HG03108 (cell line): ENCODE measurements around the gene DIAPH1.

ENCODE experiments used
- ATAC-seq: cut with Tn5 transposase; IDR thresholded peaks from one replicate; pipeline ENCODE4 v1.9.1; 2021; ENCODE audit warnings: moderate library complexity; ENCODE audit not compliant: unreplicated experiment

The DIAPH1 gene

DNA sequence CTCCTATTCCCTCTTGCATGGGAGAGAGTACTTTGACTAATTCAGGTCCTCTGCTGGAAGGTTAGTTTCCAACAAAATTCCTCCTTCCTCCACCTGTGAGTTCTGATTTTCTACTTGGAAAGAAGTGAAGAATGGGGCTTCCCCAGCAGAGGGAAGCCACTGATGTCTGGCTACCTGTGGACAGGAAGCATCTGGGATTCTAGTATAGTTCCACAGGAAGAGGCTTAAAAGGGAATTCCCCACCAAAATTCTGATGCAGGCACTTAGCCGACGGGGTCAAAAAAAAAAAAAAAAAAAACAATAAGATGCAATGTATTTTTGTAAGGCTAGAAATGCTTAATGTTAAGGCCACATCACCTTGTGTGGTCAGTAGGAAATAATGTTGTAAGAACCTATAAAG lies 96.5 kb downstream of the DIAPH1 start:
- no peak for ATAC-seq

DNA sequence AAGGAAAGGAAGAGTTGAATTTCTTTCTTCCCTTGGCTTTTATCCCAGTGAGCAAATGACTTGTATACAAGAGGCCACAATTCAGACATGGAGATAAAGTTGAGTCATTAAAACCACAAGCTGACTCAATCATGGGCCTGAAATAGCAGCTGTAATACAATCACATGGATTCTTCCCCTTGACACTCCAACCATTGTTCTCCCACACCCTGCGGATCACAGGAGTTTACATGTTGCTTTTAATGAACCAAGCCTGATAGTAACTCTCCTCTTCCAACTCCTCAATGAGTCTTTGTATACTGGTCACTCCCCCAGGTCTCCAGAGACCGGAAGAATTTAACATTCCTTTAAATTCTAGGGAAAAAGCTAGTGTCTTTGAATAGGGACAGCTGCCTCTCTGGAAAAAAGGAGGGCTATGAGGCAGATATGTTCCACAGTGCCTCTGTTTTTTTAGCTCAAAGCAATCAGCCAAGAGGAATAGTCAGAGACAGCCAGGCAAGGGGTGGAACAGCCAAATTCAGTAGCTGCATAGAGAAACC lies 97.5 kb downstream of the DIAPH1 start:
- ATAC-seq: no peak

DNA sequence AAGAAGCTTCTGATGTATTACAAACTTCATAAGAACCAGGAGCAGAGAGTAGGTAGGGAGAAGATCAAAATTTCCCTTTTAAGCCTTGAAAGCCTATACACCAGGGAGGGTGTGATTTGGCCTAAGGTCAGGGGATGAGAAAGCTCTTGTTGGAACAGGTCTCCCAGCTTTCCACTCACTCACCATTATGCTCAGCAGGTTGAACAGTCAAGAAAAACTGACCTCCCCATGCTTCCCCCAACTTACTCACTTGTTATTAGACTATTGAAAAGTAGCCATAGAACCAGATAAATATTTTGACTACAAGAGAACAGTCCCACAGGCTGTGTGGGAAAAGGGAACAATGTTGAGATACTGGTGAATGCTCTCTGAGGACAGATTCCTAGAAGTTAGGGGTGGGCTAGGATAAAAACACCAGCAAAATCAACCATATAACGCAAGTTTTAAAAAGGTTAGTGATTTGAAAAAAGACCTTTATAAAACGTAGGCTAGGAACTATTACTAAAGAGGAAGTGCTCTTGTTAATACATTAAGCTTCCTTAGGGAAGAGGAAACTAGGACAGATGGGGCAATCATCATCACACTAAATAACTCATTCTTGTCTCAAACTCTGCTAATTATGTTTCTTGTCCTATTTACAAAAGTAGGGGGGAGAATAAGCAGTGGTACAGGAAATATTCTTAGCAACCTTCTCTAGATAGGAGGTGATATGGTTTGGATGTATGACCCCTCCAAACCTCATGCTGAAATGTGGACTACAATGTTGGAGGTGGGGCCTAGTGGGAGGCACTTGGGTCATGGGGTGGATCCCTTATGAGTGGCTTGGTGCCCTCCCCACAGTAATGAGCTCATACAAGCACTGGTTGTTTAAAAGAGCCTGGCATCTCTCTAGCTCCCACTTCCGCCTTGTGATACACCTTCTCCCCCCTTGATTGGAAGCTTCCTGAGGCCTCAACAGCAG lies 98.9 kb downstream of the DIAPH1 start:
- ATAC-seq: no peak

DNA sequence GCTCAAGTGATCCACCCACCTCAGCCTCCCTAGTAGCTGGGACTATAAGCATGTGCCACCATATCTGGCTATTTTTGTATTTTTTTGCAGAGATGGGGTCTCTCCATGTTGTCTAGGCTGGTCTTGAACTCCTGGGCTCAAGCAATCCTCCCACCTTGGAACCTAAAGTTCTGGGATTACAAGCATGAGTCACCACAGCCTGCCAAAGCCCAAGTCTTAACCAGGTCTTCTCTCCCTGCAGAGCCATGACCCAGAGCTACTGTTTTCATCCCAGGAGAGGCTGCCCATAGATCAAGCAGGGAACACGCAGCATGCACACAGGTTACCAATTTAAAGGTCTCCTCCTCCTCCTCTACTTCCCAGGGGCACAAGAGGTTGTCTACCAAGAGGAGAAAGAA lies 100.2 kb downstream of the DIAPH1 start:
- no peak for ATAC-seq

DNA sequence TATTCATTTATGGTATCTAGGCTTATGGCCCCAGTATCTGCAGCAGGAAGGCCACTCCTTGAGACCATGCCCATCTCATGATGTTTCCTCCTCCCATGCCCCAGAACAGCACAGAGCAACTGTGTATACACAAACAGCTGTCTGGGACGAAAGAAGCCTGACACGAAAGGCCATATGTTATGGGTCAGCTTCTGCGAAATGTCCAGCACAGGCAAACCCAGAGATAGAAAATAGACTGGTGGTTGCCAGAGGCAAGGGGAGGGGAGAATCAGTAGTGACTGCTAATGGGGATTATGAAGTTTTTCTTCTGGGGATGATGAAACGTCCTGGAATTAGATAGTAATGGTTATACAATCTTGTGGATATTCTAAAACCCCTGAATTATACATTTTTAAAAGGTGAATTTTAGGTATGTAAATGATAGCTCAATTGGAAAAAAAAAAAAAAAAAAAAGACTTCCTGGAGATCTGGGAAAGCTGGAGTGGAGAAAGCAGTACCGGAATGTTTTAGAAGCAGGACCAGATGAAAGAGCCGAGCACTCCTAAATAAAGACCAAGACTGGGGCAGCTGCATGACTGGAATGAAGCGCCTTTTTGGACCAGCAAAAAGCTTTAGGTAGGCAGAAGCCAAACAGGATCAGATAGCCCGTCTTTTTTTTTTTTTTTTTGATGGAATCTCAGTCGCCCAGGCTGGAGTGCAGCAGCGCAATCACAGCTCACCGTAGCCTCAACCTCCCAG lies 100.8 kb downstream of the DIAPH1 start:
- no peak for ATAC-seq

DNA sequence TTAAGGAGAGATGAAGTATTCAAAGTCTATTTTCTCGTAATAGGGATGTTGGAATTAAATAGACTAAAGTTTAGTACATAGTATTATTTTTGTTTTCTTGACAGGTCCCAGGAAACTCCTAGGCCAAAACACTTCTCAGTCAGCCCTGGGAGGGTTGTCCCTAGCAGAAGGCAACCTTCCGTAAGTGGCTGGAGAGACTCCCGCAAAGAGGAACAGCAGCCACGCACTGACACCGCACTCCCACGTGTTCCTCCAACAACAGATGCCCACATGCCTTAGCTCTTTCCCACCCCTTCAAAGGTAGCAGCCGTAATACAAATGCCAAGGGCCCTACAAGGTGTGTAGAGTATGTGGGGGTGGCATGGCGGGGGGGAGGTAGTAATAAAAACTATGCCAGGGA lies 101.5 kb downstream of the DIAPH1 start:
- ATAC-seq: no peak

DNA sequence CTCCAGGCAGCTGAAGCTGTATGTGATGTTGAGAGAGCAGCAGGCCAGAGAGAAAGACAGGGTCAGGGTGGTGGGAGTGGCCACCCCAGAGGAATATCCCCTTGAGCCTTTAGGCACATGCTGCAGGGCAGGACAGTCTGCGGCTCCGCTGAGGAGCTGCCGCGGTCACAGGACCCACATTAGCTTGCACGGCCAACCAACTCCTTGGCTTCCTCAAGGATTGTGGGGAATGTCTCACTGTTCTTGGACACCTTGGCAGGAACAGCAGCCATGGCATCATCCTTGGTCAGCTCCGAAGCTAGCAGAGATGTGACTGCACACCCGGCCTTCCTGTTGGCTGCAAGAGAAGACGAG lies 102.2 kb downstream of the DIAPH1 start:
- ATAC-seq: no peak

DNA sequence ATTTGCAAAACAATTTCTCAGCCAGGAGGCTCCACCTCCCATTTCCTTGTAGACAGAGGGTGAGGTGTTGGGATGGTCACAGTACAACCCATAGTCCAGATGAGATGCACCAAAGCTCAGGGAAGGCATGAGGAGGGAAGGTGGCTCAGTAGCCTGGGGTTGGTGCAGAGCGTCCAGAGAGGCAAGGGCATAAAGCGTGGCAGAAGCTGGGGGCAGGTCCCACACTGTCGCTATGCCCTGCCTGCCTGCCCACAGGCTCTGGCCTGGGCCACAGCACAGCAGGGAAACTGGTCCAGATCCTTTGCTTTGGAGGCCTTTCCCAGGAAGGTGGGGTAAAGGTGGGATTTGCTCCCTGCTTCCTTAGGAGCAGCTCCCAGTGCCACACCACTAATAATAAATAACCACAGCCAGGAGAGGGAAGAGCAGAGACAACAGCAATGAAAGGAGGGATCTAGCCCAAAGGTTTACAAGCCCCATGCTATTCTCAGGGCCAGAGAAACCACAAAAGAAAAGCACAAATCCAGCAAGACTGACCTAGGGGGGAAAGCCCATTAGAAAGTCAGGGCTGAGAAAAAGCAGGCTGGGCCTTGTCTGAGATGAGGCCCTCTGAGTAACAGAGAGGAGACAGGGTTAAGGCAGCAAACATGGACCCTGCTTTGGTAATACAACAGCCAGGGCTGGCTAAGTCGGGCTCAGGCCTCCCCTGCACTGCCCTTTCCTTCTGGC lies 102.7 kb downstream of the DIAPH1 start:
- no peak for ATAC-seq

DNA sequence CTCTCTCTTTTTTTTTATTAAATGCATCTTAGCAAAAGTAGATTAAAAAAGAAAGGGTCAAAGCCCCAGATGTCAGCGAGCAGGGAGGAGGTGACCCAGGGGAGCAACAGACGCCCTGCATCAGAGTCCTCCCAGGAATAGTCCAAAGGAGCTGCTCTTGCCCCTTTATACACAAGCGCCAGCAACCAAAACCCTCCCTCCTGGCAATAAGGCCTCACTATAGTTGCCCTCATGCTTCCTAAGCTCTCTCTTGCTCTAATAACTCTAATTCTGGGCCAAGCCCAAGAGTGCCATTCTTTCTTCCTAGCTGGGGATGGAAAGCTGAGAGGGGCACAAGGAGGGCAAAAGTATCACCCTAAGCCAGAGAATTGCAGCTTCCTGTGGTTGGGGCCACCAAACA lies 103.7 kb downstream of the DIAPH1 start:
- no peak for ATAC-seq

DNA sequence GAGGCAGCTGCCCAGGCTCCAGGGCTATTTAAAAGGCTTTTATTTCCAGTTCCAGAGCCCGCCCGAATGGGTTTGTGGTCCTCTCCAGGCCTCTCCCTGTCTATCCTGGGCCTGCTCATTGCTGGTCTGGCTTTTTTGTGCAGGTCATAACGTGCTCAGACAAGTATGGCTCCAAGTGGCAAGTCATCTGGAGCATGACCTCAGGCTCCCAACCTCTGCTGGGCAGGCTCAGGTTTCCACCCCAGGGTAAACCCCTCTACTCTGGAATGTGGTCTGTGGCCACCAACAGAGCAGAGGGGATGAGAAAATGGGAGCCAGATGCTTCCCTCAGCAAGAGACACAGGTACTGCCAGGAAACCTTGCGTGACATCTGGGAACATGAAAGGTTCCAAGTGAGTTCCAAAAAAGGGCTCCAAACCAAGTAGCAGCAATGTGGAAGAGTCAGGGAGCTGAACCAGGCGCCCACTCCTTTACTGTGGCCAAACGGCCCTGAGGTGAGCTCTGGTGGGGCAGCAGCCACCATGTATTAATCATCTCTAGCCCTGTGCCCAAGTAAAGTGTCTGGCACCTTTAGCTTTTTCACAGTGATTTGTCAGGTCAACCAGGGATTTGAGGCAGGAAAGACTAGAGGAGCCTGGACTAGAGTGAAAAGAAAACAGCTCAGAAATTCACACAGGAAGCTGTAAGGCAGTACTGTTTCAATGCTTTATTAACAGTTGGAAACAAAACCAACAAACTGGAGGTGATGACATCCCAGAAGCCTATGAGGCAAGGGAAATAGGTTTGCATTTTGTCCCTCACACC lies 104.3 kb downstream of the DIAPH1 start:
- no peak for ATAC-seq

DNA sequence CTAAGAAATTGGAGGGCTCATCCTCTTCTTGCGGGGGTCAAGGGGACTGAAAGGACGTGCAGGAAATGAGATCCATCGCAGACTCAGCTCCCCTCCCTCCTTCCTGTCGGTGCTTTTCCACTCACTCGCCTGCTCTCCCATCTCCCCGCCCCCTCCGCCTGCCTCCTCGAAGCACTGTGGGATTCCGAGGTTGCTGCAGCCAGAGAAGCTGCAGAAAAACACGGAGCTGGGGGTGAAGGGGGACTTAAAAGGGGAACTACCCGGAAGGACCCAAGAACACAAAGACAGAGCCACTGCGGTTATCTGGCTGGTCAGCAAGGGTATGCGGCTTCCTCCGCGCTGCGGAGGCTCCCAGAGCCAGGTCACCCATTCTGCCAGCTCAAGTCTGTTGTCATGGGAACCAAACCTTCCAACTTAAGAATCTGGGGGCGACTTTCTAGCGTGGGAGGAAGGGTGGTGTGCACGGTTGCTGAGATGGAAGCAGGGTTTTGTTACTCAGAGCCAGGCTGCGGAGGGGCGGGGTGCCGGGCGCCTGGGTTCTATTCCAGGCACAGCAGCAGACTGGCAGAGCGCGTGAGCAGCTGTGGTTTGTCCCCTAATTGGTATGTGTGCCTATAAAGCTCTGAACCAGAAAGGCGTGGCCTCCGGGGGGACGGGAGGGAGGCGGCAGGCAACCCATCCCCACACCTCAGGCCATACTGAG lies 105.0 kb downstream of the DIAPH1 start:
- peak; percentile 17 for ATAC-seq

DNA sequence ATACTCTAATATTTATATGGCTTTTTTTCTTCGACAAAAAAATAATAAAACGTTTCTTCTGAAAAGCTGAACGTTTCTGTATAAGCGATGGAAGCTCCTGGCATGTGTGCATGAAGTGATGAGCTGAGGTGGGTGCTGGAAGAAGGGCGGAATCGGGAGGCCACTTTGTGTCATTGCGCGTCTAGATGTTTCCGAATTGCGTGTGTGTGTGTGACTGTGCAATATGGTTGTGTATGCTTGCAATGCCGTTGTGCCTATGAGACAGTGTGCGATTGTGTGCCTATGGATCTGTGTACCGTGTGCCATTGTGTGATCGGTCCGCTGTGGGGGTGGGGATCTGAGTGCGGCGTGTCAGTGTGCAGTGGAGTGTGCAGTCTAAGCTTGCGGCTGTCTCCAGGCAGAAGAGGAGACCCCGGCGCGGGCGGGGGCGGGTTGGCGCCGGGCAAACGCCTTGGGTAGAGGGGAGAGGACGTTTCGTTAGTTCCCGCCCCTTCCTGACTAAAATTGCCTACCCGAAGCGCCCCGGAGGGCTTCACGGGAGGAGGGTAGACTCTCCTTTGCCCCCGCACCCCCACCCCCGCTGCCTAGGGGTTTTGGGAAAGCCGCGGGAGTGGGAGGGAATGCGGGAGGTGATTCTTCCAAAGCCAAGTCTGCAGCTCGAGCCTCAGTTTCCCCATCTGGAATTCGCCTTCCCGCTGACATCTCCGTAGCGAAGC lies 105.7 kb downstream of the DIAPH1 start:
- no peak for ATAC-seq

DNA sequence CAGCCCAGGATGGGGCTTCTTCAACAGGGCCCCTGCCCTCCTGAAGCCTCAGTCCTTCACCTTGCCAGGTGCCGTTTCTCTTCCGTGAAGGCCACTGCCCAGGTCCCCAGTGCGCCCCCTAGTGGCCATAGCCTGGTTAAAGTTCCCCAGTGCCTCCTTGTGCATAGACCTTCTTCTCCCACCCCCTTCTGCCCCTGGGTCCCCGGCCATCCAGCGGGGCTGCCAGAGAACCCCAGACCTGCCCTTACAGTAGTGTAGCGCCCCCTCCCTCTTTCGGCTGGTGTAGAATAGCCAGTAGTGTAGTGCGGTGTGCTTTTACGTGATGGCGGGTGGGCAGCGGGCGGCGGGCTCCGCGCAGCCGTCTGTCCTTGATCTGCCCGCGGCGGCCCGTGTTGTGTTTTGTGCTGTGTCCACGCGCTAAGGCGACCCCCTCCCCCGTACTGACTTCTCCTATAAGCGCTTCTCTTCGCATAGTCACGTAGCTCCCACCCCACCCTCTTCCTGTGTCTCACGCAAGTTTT lies 106.3 kb downstream of the DIAPH1 start:
- no peak for ATAC-seq

DNA sequence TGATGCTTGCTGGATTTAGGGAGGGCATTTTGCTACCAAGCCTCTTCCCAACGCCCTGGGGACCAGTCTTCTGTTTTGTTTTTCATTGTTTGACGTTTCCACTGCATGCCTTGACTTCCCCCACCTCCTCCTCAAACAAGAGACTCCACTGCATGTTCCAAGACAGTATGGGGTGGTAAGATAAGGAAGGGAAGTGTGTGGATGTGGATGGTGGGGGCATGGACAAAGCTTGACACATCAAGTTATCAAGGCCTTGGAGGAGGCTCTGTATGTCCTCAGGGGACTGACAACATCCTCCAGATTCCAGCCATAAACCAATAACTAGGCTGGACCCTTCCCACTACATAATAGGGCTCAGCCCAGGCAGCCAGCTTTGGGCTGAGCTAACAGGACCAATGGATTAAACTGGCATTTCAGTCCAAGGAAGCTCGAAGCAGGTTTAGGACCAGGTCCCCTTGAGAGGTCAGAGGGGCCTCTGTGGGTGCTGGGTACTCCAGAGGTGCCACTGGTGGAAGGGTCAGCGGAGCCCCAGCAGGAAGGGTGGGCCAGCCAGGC lies 107.0 kb downstream of the DIAPH1 start:
- ATAC-seq: no peak

DNA sequence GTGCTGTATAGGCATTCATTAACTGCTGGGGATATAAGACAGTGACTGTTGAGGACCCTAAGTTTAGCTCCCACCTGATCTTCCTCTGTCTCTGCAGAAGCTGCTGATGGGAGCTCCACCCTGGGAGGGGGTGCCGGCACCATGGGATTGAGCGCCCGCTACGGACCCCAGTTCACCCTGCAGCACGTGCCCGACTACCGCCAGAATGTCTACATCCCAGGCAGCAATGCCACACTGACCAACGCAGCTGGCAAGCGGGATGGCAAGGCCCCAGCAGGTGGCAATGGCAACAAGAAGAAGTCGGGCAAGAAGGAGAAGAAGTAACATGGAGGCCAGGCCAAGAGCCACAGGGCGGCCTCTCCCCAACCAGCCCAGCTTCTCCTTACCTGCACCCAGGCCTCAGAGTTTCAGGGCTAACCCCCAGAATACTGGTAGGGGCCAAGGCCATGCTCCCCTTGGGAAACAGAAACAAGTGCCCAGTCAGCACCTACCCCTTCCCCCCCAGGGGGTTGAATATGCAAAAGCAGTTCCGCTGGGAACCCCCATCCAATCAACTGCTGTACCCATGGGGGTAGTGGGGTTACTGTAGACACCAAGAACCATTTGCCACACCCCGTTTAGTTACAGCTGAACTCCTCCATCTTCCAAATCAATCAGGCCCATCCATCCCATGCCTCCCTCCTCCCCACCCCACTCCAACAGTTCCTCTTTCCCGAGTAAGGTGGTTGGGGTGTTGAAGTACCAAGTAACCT lies 107.8 kb downstream of the DIAPH1 start:
- peak; percentile 40 for ATAC-seq

DNA sequence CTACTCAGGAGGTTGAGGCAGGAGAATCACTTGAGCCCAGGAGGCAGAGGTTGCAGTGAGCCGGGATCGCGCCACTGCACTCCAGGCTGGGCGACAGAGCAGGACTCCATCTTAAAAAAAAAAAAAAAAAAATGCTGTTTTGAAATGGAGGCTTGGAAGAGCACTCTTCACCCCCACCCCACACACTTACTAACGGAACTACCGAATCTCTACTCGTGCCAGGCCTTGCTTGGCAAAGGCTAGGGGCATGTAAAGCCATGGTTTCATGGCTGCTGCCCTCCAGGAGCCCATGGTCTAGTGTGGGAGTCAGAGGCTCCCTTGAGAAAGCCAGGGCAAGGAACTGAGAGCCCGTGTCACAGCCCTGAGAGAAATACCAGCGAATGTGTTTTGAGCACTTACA lies 108.6 kb downstream of the DIAPH1 start:
- ATAC-seq: no peak

DNA sequence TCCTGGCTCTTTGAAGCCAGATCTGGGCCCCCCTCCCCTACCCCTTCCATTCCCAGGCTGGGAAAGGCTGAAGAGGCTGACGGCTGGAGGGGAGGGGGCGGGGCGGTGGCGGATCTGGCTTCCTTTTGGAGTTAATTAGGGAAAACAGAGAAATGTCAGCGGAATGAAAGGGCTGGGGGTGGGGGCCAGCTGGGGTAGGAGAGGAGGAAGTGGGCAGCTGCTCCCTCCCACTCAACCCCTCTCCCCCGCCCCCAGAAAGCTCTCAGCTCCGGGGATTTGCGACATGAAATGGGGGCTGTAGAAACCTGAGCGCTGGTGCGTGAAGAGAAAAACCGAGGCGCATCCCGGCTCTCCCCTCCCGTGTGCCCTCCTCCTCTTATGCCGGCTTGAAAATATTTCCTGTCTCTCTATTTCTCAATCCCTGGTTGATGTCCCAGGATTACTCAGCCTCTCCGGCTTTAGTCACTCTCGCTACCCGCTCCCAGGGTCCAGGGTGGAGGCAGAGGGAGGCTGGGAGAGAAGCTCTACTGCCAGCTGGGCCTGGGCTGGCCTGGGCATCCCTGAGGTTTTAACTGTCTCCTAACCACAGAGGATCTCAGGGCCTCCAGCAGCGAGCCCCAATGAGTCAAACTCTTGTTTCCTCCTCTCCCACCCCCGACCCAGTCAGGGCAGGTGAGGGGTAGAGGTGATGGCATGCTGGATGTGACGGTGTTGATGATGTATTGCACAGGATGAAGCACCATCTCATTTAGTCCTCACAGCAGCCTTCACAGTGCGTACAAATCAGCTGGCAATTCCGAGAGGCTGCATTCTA lies 109.8 kb downstream of the DIAPH1 start:
- no peak for ATAC-seq
